T-cell (primary cell): ENCODE results near the gene TMEM14A. TPM values are rescaled to one million over a fixed set of nuclear protein-coding genes. Genes with fewer than 3 reads are reported as not detected.
"Not testable (repeated sequence)": the region's sequence is repeated elsewhere in the genome, so short reads cannot be mapped to it uniquely, and the experiment has no call there.

Experiments
- ATAC-seq, 4 experiments: fragments of 200-7000 bp in 3 of 4; fragments of 150-1000 bp in 1 of 4; cut with Tn5 transposase; replicated peaks in 1 of 4; 1 replicate in 3 of 4; 2 replicates in 1 of 4; pipeline ENCODE4 v1.10.0; 2021; ENCODE audit warnings: moderate library complexity in 3 of 4, mild to moderate bottlenecking in 2 of 4, moderate number of reproducible peaks in 1 of 4
- CTCF ChIA-PET, 2 donors: fragments of 300-600 bp; sonication (Branson Sonifier 250); formaldehyde crosslinking; loops; one replicate each; lab custom pipeline; 2022; ENCODE audit warnings: antibody characterized with exemption in 2 of 2; lab: Charles Lee
- POLR2A ChIA-PET, 2 donors: fragments of 300-600 bp; sonication (Branson Sonifier 250); formaldehyde crosslinking; loops; one replicate each; lab custom pipeline; 2022; ENCODE audit warnings: antibody characterized with exemption in 2 of 2; lab: Charles Lee
- DNase-seq, 35 experiments: peaks; one replicate each; pipeline versions ENCODE4 v3.0.0 to v3.0.0-alpha.2; 2013 to 2023
- H3K27ac ChIP-seq: one replicate; pipeline ENCODE4 v1.5.1; 2013; ENCODE audit warnings: low read length
- H3K27me3 ChIP-seq, 2 experiments: replicated peaks in 1 of 2; 1 replicate in 1 of 2; 2 replicates in 1 of 2; pipeline versions ENCODE4 v1.6.1 to v1.7.0; 2013; ENCODE audit warnings: low read length in 1 of 2, mixed read lengths in 1 of 2; ENCODE audit not compliant: control insufficient read depth in 2 of 2, insufficient read depth in 2 of 2; ENCODE audit errors: extremely low read depth in 1 of 2
- H3K36me3 ChIP-seq, 2 donors: 1 replicate in 1 of 2; 2 replicates in 1 of 2; pipeline versions ENCODE4 v1.6.1 to v1.7.0; 2013; ENCODE audit warnings: low read length in 1 of 2; ENCODE audit not compliant: control insufficient read depth in 2 of 2, insufficient read depth in 1 of 2; ENCODE audit errors: extremely low read depth in 1 of 2
- H3K4me1 ChIP-seq, 2 experiments: 1 replicate in 1 of 2; 2 replicates in 1 of 2; pipeline versions ENCODE4 v1.6.1 to v1.7.0; 2013; ENCODE audit warnings: low read length in 2 of 2, mixed read lengths in 1 of 2; ENCODE audit not compliant: insufficient read depth in 2 of 2, control insufficient read depth in 1 of 2; ENCODE audit errors: extremely low read depth in 1 of 2
- H3K4me3 ChIP-seq, 2 donors: 1 replicate in 1 of 2; 2 replicates in 1 of 2; pipeline versions ENCODE4 v1.5.1 to v1.7.0; 2013; ENCODE audit warnings: mild to moderate bottlenecking in 2 of 2, low read length in 1 of 2, moderate library complexity in 1 of 2; ENCODE audit not compliant: control insufficient read depth in 1 of 2; ENCODE audit errors: extremely low read depth in 1 of 2
- H3K9me3 ChIP-seq: 2 replicates; pipeline ENCODE4 v1.7.0; 2013
- H3K27ac Mint-ChIP-seq, 2 donors: one replicate each; pipeline ENCODE4 v1.8.0; 2020 to 2021; ENCODE audit warnings: mild to moderate bottlenecking in 2 of 2, mixed read lengths in 2 of 2
- H3K27me3 Mint-ChIP-seq, 2 donors: one replicate each; pipeline ENCODE4 v1.8.0; 2021 to 2022; ENCODE audit warnings: mixed read lengths in 2 of 2
- H3K36me3 Mint-ChIP-seq: one replicate; pipeline ENCODE4 v1.8.0; 2021; ENCODE audit warnings: mixed read lengths
- H3K4me1 Mint-ChIP-seq, 3 donors: one replicate each; pipeline ENCODE4 v1.8.0; 2020 to 2022; ENCODE audit warnings: mixed read lengths in 3 of 3, mild to moderate bottlenecking in 1 of 3
- H3K4me3 Mint-ChIP-seq, 3 donors: one replicate each; pipeline ENCODE4 v1.8.0; 2020 to 2022; ENCODE audit warnings: mild to moderate bottlenecking in 3 of 3, mixed read lengths in 3 of 3, moderate library complexity in 3 of 3
- H3K9me3 Mint-ChIP-seq, 3 donors: one replicate each; pipeline ENCODE4 v1.8.0; 2020 to 2022; ENCODE audit warnings: mixed read lengths in 3 of 3
- WGBS: methylation state at CpG from one replicate; pipeline ENCODE4 v1.1.5; 2013; ENCODE audit warnings: missing lambda C conversion rate; ENCODE audit not compliant: insufficient coverage; 5-methylcytosine and 5-hydroxymethylcytosine counted together
- total RNA-seq, 35 experiments: library from RNA in 6 of 35; stranded (reverse) in 6 of 35; fragments of 120-200 nt in 1 of 35; gene quantifications; one replicate each; pipeline versions ENCODE4 v1.2.1 to v1.2.4 and lab custom pipeline; 2013 to 2026

Gene TMEM14A
- total RNA-seq, 5 donors from 2014 or later (not counting 1 experiment from before 2014, with no cell fraction given): 4.1 to 11.6 (median 9.2) TPM

DNA sequence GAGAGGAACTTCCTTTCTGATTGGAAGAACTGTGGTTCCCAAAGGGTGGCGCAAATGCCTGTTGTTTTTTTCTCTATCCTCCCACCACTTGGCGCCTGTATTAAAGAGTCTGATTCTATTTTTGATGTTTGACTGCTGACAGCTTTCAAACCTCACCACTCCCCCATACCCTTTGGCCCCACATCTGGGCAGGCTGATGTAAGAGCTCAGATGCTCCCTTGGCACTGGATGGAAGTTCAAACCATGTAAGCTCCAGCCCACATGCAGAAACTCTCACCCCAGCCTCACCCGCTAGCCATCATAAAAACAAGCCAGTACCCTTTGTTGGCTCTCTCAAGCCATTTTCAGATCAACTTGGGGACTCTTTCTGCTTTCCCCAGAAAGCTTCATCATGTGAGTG lies 20.0 kb upstream of the TMEM14A start:
- ChIA-PET POLR2A (interaction anchor here in 1 of 2 donors (0.6 kb wide), 1 partner anchor 55 kb away, joined by 3 read pairs; no protein-coding TSS in a partner anchor), CTCF (interaction anchor here (0.5 to 3.3 kb wide), 15 partner anchors 9 to 1075 kb away, joined by 3 to 33 read pairs (median 4); no protein-coding TSS in a partner anchor)
- Mint-ChIP-seq H3K4me1 (peaks cover 5 to 10% (median 5%) of the 10 kb centered on the region in 3 donors), H3K27me3 (peaks cover 5 to 20% of the 10 kb centered on the region in 2 donors), H3K4me3 (no peak overlapping the region), H3K36me3 (no peaks in the 10 kb centered on the region), H3K9me3 (no peaks in the 10 kb centered on the region), H3K27ac (no peak overlapping the region)
- Histone ChIP-seq H3K27ac (no peak overlapping the region), H3K4me3 (no peak overlapping the region), H3K27me3 (peaks cover 0 to 7% of the 10 kb centered on the region in 2 experiments), H3K36me3 (no peaks in the 10 kb centered on the region), H3K9me3 (no peaks in the 10 kb centered on the region), H3K4me1 (no peaks in the 10 kb centered on the region)
- WGBS: 100% methylated on average over 1 of the region's 3 CpGs
- no peak for ATAC-seq
- DNase-seq: no peak

DNA sequence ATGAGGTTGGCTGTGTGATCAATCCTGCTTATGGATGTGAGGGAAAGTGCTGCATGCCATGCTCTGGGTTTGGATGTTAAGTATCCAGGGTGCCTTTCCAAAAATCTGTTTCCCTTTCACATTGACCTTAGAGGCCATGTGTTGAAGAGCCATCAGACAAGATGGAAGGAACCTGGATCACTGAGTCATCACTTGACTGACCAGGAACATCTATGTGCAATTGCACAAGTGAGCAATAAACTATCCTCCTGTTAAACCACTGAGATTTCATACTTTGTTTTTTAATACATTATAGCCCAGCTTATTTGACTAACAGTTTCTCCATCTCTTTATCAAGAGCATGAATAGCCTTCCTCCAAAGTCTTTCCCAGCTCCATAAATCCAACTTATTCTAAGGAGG lies 17.8 kb upstream of the TMEM14A start:
- Histone ChIP-seq H3K27ac (no peak overlapping the region), H3K36me3 (no peaks in the 10 kb centered on the region), H3K27me3 (peaks cover 0 to 3% of the 10 kb centered on the region in 2 experiments), H3K4me3 (no peak overlapping the region), H3K9me3 (no peaks in the 10 kb centered on the region), H3K4me1 (no peaks in the 10 kb centered on the region)
- Mint-ChIP-seq H3K9me3 (no peaks in the 10 kb centered on the region), H3K4me3 (no peak overlapping the region), H3K4me1 (peaks cover 5 to 10% (median 5%) of the 10 kb centered on the region in 3 donors), H3K27me3 (peaks cover 5 to 24% of the 10 kb centered on the region in 2 donors), H3K36me3 (no peaks in the 10 kb centered on the region), H3K27ac (no peak overlapping the region)
- no peak for ATAC-seq
- CTCF ChIA-PET: interaction anchor here (0.6 to 3.3 kb wide), 11 partner anchors 9 to 587 kb away, joined by 3 to 33 read pairs (median 3); no protein-coding TSS in a partner anchor
- POLR2A ChIA-PET: interaction anchor here in 1 of 2 donors (0.6 kb wide), 1 partner anchor 10 kb away, joined by 3 read pairs; no protein-coding TSS in a partner anchor
- no peak for DNase-seq

DNA sequence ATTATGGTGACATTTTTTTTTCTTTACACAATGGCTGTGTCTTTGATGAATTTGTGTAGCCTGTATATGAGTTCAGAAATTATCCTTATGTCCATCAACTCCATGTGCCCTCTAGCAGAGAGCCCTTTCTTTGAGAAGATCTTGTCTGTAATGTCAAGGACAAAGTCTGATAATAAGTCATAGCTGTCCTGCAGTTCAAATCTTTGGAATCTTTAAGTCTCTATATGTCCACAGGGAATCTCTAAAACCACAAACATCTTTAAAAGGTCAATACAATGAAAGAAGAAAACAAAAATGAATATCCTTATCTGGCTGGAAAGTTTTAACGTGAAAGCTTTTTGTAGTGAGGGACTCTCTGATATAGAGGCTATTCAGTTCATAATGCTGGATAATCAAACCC lies 16.9 kb upstream of the TMEM14A start:
- Mint-ChIP-seq H3K4me3 (no peak overlapping the region), H3K4me1 (peaks cover 5 to 10% (median 5%) of the 10 kb centered on the region in 3 donors), H3K9me3 (no peaks in the 10 kb centered on the region), H3K36me3 (no peaks in the 10 kb centered on the region), H3K27me3 (peaks cover 5 to 22% of the 10 kb centered on the region in 2 donors), H3K27ac (no peak overlapping the region)
- H3K4me3 ChIP-seq: no peak overlapping the region
- POLR2A ChIA-PET: no interaction called here
- no peak for DNase-seq
- no peaks in the 10 kb centered on the region for H3K36me3 ChIP-seq
- H3K4me1 ChIP-seq: no peaks in the 10 kb centered on the region
- no peaks in the 10 kb centered on the region for H3K9me3 ChIP-seq
- CTCF ChIA-PET: interaction anchor here (1.3 to 3.3 kb wide), 2 partner anchors 8 kb away, joined by 5 to 33 read pairs; no protein-coding TSS in a partner anchor
- ATAC-seq: no peak
- H3K27me3 ChIP-seq: peaks cover 0 to 7% of the 10 kb centered on the region in 2 experiments
- no CpG with 5 or more reads among the region's 1 CpG for WGBS
- no peak overlapping the region for H3K27ac ChIP-seq

DNA sequence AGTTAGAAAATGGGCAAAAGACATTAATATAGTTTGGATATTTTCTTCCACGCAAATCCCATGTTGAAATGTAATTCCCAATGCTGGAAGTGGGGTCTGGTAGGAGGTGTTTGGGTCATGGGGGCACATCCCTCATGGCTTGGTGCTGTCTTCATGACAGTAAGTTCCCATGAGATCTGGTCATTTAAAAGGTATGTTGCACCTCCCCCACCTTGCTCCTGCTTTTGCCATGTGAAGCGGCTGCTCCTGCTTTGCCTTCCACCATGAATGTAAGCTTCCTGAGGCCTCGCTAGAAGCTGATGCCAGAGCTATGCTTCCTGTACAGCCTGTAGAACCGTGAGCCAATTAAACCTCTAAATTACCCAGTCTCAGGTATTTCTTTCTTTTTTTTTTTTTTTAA lies 16.3 kb upstream of the TMEM14A start:
- ChIA-PET CTCF (interaction anchor here in 1 of 2 donors (0.6 kb wide), 1 partner anchor 258 kb away, joined by 3 read pairs; no protein-coding TSS in a partner anchor), POLR2A (no interaction called here)
- Mint-ChIP-seq H3K4me1 (peaks cover 5 to 10% (median 5%) of the 10 kb centered on the region in 3 donors), H3K36me3 (no peaks in the 10 kb centered on the region), H3K27ac (no peak overlapping the region), H3K27me3 (peaks cover 5 to 22% of the 10 kb centered on the region in 2 donors), H3K4me3 (no peak overlapping the region), H3K9me3 (no peaks in the 10 kb centered on the region)
- no peak overlapping the region for H3K4me3 ChIP-seq
- no peaks in the 10 kb centered on the region for H3K36me3 ChIP-seq
- no peak for DNase-seq
- no peaks in the 10 kb centered on the region for H3K4me1 ChIP-seq
- no peaks in the 10 kb centered on the region for H3K9me3 ChIP-seq
- peaks cover 0 to 7% of the 10 kb centered on the region in 2 experiments for H3K27me3 ChIP-seq
- no peak for ATAC-seq
- 70% methylated on average over 2 of the region's 4 CpGs for WGBS
- H3K27ac ChIP-seq: no peak overlapping the region

DNA sequence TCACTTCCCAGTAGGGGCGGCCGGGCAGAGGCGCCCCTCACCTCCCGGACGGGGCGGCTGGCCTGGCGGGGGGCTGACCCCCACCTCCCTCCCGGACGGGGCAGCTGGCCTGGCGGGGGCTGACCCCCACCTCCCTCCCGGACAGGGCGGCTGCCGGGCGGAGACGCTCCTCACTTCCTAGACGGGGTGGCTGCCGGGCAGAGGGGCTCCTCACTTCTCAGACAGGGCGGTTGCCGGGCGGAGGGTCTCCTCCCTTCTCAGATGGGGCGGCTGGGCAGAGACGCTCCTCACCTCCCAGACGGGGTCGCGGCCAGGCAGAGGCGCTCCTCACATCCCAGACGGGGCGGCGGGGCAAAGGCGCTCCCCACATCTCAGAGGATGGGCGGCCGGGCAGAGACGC lies 15.0 kb upstream of the TMEM14A start:
- WGBS: no CpG with 5 or more reads among the region's 33 CpGs
- H3K27ac Mint-ChIP-seq, DNase-seq, H3K4me3 Mint-ChIP-seq, H3K36me3 Mint-ChIP-seq, H3K4me1 ChIP-seq, H3K36me3 ChIP-seq, CTCF ChIA-PET, ATAC-seq, H3K4me3 ChIP-seq, H3K27ac ChIP-seq, H3K27me3 ChIP-seq, H3K9me3 ChIP-seq, H3K9me3 Mint-ChIP-seq, POLR2A ChIA-PET, H3K4me1 Mint-ChIP-seq: not testable (repeated sequence)
- H3K27me3 Mint-ChIP-seq: peaks cover 5 to 22% of the 10 kb centered on the region in 2 donors

DNA sequence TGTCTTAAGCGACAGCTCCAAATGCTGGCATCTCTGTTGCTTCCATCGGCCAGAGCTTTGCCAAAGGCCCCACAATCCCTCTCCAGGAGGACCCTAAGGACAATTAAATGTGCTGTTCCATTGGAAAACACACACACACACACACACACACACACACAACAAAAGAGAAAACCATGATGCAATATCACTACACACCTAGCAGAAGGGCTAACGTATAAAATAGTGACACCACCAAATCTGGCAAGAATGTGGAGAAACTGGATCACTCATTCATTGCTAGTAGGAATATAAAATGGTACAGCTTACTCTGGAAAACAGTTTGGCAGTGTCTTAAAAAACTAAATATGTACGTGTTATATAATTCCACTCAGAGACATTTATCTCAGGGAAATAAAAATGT lies 13.0 kb upstream of the TMEM14A start:
- Histone ChIP-seq H3K4me1 (no peaks in the 10 kb centered on the region), H3K9me3 (no peaks in the 10 kb centered on the region), H3K4me3 (no peak overlapping the region), H3K27ac (no peak overlapping the region), H3K27me3 (peaks cover 0 to 7% of the 10 kb centered on the region in 2 experiments), H3K36me3 (no peaks in the 10 kb centered on the region)
- Mint-ChIP-seq H3K27me3 (peaks cover 0 to 16% of the 10 kb centered on the region in 2 donors), H3K27ac (no peak overlapping the region), H3K4me3 (no peak overlapping the region), H3K36me3 (no peaks in the 10 kb centered on the region), H3K4me1 (no peaks in the 10 kb centered on the region), H3K9me3 (no peaks in the 10 kb centered on the region)
- WGBS: 77% methylated on average over 2 of the region's 4 CpGs
- POLR2A ChIA-PET: no interaction called here
- ATAC-seq (no peak), DNase-seq (no peak)
- CTCF ChIA-PET: interaction anchor here (0.5 to 0.7 kb wide), 2 partner anchors 53 to 306 kb away, joined by 3 to 5 read pairs; no protein-coding TSS in a partner anchor
